Endometrium (tissue), 2 donors: ENCODE data around the gene SLC38A8.

Source experiments
- FAIRE-seq: peaks from 2 replicates; lab custom pipeline; 2012; peaks lifted over from hg19 to GRCh38; lab: Jason Lieb, UNC
- donor health status: control.
- donor health status: control.

The SLC38A8 gene

GRCh38 chr16:83995754-83996153, 46.8 kb downstream of the SLC38A8 start:
- FAIRE-seq = no peak

GRCh38 chr16:83994703-83995102, 47.9 kb downstream of the SLC38A8 start:
- no peak for FAIRE-seq

- FAIRE-seq = no peak
Measured at GRCh38 chr16:83994087-83994486, 48.5 kb downstream of the SLC38A8 start.

GRCh38 chr16:83992624-83993023, 50.0 kb downstream of the SLC38A8 start:
- no peak for FAIRE-seq

- no peak for FAIRE-seq
Measured at GRCh38 chr16:83990492-83990891, 52.1 kb downstream of the SLC38A8 start.

GRCh38 chr16:83989300-83989699, 53.3 kb downstream of the SLC38A8 start:
- FAIRE-seq = no peak

- no peak for FAIRE-seq
Measured at GRCh38 chr16:83983491-83983890, 59.1 kb downstream of the SLC38A8 start.

- FAIRE-seq = no peak
Measured at GRCh38 chr16:83981799-83982198, 60.8 kb downstream of the SLC38A8 start.

- FAIRE-seq = no peak
Measured at GRCh38 chr16:83980794-83981193, 61.8 kb downstream of the SLC38A8 start.

- no peak for FAIRE-seq
Measured at GRCh38 chr16:83979441-83979840, 63.2 kb downstream of the SLC38A8 start.

- FAIRE-seq = no peak
Measured at GRCh38 chr16:83978401-83978904, 64.1 kb downstream of the SLC38A8 start.

GRCh38 chr16:83977056-83977815, 65.4 kb downstream of the SLC38A8 start:
- FAIRE-seq = no peak

GRCh38 chr16:83975590-83976260, 66.9 kb downstream of the SLC38A8 start:
- no peak for FAIRE-seq

- no peak for FAIRE-seq
Measured at GRCh38 chr16:83974475-83974874, 68.1 kb downstream of the SLC38A8 start.

- no peak for FAIRE-seq
Measured at GRCh38 chr16:83973581-83974385, 68.8 kb downstream of the SLC38A8 start.

- FAIRE-seq = no peak
Measured at GRCh38 chr16:83973077-83973476, 69.5 kb downstream of the SLC38A8 start.

- FAIRE-seq = no peak
Measured at GRCh38 chr16:83972256-83973008, 70.2 kb downstream of the SLC38A8 start.

- no peak for FAIRE-seq
Measured at GRCh38 chr16:83971165-83972130, 71.1 kb downstream of the SLC38A8 start.

GRCh38 chr16:83970430-83970815, 72.2 kb downstream of the SLC38A8 start:
- no peak for FAIRE-seq

- no peak for FAIRE-seq
Measured at GRCh38 chr16:83969771-83970429, 72.7 kb downstream of the SLC38A8 start.
